Uterus (tissue), 4 donors: ENCODE data around the gene SLBP. TPM values are rescaled to one million over a fixed set of nuclear protein-coding genes. Genes with fewer than 3 reads are reported as not detected.

Experiments used
- DNase-seq, 2 donors: peaks; one replicate each; pipeline ENCODE4 v3.0.0-alpha.2; 2019 to 2020
- H3K27ac ChIP-seq, 2 donors: fragments of 200-600 bp; sonication (generic); 1 replicate in 1 of 2; 2 replicates in 1 of 2; pipeline ENCODE4 v1.5.1; 2016 to 2018
- H3K27me3 ChIP-seq, 2 donors: fragments of 200-600 bp; sonication (generic); one replicate each; pipeline ENCODE4 v1.5.1; 2018 to 2019; ENCODE audit warnings: control low read depth in 1 of 2
- H3K36me3 ChIP-seq, 2 donors: fragments of 200-600 bp; sonication (generic); one replicate each; pipeline ENCODE4 v1.5.1; 2019; ENCODE audit warnings: control low read depth in 1 of 2
- H3K4me1 ChIP-seq, 2 donors: fragments of 200-600 bp; sonication (generic); one replicate each; pipeline ENCODE4 v1.5.1; 2018 to 2019; ENCODE audit warnings: control low read depth in 1 of 2
- H3K4me3 ChIP-seq, 2 donors: fragments of 200-600 bp; sonication (generic); 1 replicate in 1 of 2; 2 replicates in 1 of 2; pipeline ENCODE4 v1.5.1; 2018 to 2019; ENCODE audit warnings: mild to moderate bottlenecking in 1 of 2
- H3K9me3 ChIP-seq, 2 donors: fragments of 200-600 bp; sonication (generic); one replicate each; pipeline ENCODE4 v1.5.1; 2019; ENCODE audit warnings: control low read depth in 1 of 2
- CTCF ChIP-seq, 4 experiments: fragments of 200-600 bp in 2 of 4; fragments of 450-650 bp in 2 of 4; sonication (generic) in 2 of 4; IDR thresholded peaks; one replicate each; pipeline ENCODE4 v1.5.1; 2016 to 2019; ENCODE audit warnings: antibody characterized with exemption in 4 of 4, mild to moderate bottlenecking in 2 of 4, moderate library complexity in 1 of 4
- POLR2A ChIP-seq, 2 donors: fragments of 450-650 bp; IDR thresholded peaks; one replicate each; pipeline ENCODE4 v1.6.1; 2016; ENCODE audit warnings: antibody characterized with exemption in 2 of 2, mild to moderate bottlenecking in 1 of 2, moderate library complexity in 1 of 2
- intact Hi-C: fragments of 100-400 bp; cut with DNase I; formaldehyde crosslinking; loops from one replicate; pipeline ENCODE4 v1.15.1; 2023; ENCODE audit warnings: low total_unique reads
- total RNA-seq, 4 donors: library from RNA; depleted of rRNA in 3 of 4; stranded (reverse); fragments of >200 nt in 3 of 4; gene quantifications; one replicate each; pipeline versions ENCODE4 v1.1.0 to v1.2.4, GENCODE V29; 2014 to 2023
- donor health status: DM: yes; HTN: yes; CAD: no.

Gene SLBP
- 10 to 100 TPM; 25.0 to 56.4 (median 41.4) TPM for total RNA-seq

DNA sequence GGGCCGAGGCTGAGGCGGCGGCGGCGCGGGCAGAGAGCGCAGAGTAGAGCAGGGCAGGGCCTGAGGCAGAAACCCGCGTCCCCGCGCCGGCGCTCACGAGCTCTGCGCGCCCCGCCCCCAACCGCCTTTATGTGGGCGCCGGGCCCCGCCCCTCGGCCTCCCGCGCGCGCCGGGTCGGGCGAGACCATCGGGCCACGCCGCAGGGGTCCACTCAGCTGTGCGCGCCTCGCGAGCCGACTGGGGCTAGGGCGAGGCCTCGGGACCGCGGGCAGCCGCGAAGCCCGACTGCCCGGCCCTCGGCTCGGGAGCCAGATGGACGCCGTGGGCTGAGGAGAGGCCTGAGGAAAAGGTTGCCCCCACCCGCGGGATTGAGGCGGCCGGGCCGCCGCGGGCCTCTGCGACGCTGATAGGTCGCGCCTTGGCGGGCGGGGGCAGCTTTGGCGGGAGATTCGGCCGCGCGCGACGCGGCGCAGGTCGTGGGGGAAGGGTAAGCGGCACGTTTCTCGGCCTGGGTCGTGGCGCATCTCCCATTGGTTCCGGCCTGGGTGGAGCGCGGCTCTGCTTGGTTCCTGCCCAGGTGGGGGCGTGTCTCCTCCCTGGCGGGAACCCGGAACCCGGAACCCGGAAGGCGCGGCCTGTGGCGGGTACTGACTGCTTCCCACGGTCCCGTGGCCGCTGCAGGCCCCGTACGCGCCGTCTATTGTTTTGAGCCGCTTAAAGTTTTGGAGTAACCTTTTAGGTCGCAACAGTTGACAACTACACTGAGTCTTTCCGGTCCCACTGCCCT, at the start of gene SLBP:
SLBP (minus strand) TSS at position 104 of the 787 bp plus-strand sequence. CDS start 131 bp downstream, outside the sequence.
- no peaks in the 10 kb centered on the region for H3K9me3 ChIP-seq
- peak; percentile 94 to 95 for DNase-seq
- H3K4me3 ChIP-seq = peak within 1 kb of the TSS; percentile 58 to 94
- intact Hi-C loops = no loop called here
- peaks cover 0 to 4% of the 10 kb centered on the region in 2 donors for H3K4me1 ChIP-seq
- no peaks in the 10 kb centered on the region for H3K27me3 ChIP-seq
- H3K36me3 ChIP-seq = no peaks in the 10 kb centered on the region
- TF ChIP-seq CTCF (IDR thresholded peaks at IDR 0.05) (peak in 2 of 4 experiments; percentile 3 to 9), POLR2A (IDR thresholded peaks at IDR 0.05) (peak; percentile 65 to 92)
- peak within 1 kb of the TSS; percentile 99 to 100 for H3K27ac ChIP-seq

DNA sequence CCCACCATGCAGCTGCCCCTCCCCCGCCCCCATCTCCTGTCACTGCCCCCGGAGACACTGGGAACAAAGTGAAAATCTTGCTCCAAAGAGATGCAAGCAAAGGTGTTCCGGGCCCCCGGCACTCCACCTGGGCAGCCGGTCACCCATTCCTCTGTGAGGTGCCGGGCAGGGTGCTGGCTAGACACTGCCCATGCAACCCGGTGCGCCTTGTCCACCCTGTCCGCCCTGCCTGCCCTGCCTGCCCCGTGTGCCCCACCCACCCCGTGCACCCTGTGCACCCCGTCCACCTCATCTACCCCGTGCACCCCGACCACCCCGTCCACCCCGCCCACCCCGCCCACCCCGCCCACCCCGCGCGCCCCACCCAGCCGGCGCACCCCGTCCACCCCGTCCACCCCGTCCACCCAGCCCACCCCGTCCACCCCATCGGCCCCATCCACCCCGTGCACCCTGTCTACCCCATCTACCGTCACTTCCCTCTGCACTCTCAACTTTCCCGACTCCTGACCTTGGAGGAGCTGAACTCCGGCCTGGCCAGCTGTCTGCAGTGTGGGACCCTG, 49.1 kb upstream of the SLBP start:
- TF ChIP-seq CTCF (IDR thresholded peaks at IDR 0.05) = no peak
- no peak for TF ChIP-seq POLR2A (IDR thresholded peaks at IDR 0.05)
- Histone ChIP-seq H3K27me3 (no peaks in the 10 kb centered on the region), H3K27ac (no peak overlapping the region), H3K4me3 (no peak overlapping the region), H3K36me3 (no peaks in the 10 kb centered on the region), H3K4me1 (peaks cover 0 to 6% of the 10 kb centered on the region in 2 donors), H3K9me3 (no peaks in the 10 kb centered on the region)
- intact Hi-C loops = no loop called here
- DNase-seq = no peak

GRCh38 chr4:1760521-1761071, 48.5 kb upstream of the SLBP start:
- DNase-seq = no peak
- no peak overlapping the region for H3K4me3 ChIP-seq
- peaks cover 0 to 6% of the 10 kb centered on the region in 2 donors for H3K4me1 ChIP-seq
- no peaks in the 10 kb centered on the region for H3K27me3 ChIP-seq
- H3K9me3 ChIP-seq = no peaks in the 10 kb centered on the region
- no peak overlapping the region for H3K27ac ChIP-seq
- no peak for TF ChIP-seq POLR2A (IDR thresholded peaks at IDR 0.05)
- no peak for TF ChIP-seq CTCF (IDR thresholded peaks at IDR 0.05)
- H3K36me3 ChIP-seq = no peaks in the 10 kb centered on the region
- intact Hi-C loops = no loop called here

DNA sequence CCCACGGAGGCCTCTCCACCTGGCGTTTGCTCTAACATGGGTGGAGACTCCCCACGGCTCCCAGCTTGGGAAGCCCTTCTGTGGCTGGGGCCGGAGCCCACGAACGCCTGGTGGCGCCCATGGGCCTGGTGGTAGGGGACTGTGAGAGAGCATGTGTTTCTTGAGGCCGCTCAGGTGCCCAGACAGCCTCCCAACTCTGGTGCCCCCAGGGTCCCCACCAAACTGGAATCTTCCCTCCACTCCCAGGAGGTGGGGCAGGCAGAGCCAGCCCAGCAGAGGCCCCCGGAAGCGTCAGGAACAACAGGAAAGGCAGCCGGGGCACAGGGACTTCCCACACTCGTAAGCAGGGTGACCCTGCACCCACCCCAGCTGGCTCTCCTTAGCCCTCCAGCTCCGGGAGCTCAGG, 47.7 kb upstream of the SLBP start:
- Histone ChIP-seq H3K9me3 (no peaks in the 10 kb centered on the region), H3K27ac (no peak overlapping the region), H3K4me1 (peaks cover 0 to 6% of the 10 kb centered on the region in 2 donors), H3K36me3 (no peaks in the 10 kb centered on the region), H3K27me3 (no peaks in the 10 kb centered on the region), H3K4me3 (no peak overlapping the region)
- TF ChIP-seq CTCF (IDR thresholded peaks at IDR 0.05) = no peak
- TF ChIP-seq POLR2A (IDR thresholded peaks at IDR 0.05) = no peak
- no peak for DNase-seq
- intact Hi-C loops = no loop called here
